NCI-H1092 (cell line): ENCODE results near the gene POFUT2.
"Not testable (repeated sequence)": the region's sequence is repeated elsewhere in the genome, so short reads cannot be mapped to it uniquely, and the experiment has no call there.

ENCODE experiments used
- DNase-seq: peaks from one replicate; lab custom pipeline; 2025; lab: John Stamatoyannopoulos, UW

POFUT2 gene

GRCh38 chr21:45309987-45310381 is 22.3 kb upstream of the POFUT2 start:
- DNase-seq: no peak

- no peak for DNase-seq
Observed at GRCh38 chr21:45309069-45309986, 21.6 kb upstream of the POFUT2 start.

GRCh38 chr21:45308194-45309068 is 20.7 kb upstream of the POFUT2 start:
- no peak for DNase-seq

GRCh38 chr21:45307597-45308158 is 20.0 kb upstream of the POFUT2 start:
- DNase-seq: not testable (repeated sequence)

- DNase-seq: no peak
Observed at GRCh38 chr21:45306832-45307571, 19.3 kb upstream of the POFUT2 start.

- DNase-seq: no peak
Observed at GRCh38 chr21:45306453-45306831, 18.7 kb upstream of the POFUT2 start.

- DNase-seq: no peak
Observed at GRCh38 chr21:45305836-45306235, 18.1 kb upstream of the POFUT2 start.

- no peak for DNase-seq
Observed at GRCh38 chr21:45304945-45305344, 17.2 kb upstream of the POFUT2 start.

GRCh38 chr21:45304476-45304830 is 16.8 kb upstream of the POFUT2 start:
- no peak for DNase-seq

- DNase-seq: no peak
Observed at GRCh38 chr21:45303751-45304475, 16.2 kb upstream of the POFUT2 start.

GRCh38 chr21:45303091-45303615 is 15.5 kb upstream of the POFUT2 start:
- DNase-seq: no peak

- DNase-seq: no peak
Observed at GRCh38 chr21:45302082-45303061, 14.7 kb upstream of the POFUT2 start.

GRCh38 chr21:45301521-45302081 is 13.9 kb upstream of the POFUT2 start:
- DNase-seq: no peak

- no peak for DNase-seq
Observed at GRCh38 chr21:45300786-45301520, 13.3 kb upstream of the POFUT2 start.

GRCh38 chr21:45299864-45300785 is 12.4 kb upstream of the POFUT2 start:
- DNase-seq: no peak

GRCh38 chr21:45299026-45299863 is 11.6 kb upstream of the POFUT2 start:
- no peak for DNase-seq

GRCh38 chr21:45297869-45298268 is 10.2 kb upstream of the POFUT2 start:
- DNase-seq: no peak
